Measurements from ENCODE around the gene GALNT8. TPM values are rescaled to one million over a fixed set of nuclear protein-coding genes. Genes with fewer than 3 reads are reported as not detected.

Gene GALNT8
- total and polyA plus RNA-seq, 2 experiments from 2014 or later, result 3.8 to 7.7 TPM

- H3F3A ChIP-seq (replicated peaks; ENCODE audit: low read depth), result no peaks in the 10 kb centered on the region
- no peaks in the 10 kb centered on the region for H3K9me2 ChIP-seq (ENCODE audit: insufficient read depth)
- no peaks in the 10 kb centered on the region for H3K79me2 ChIP-seq (replicated peaks; ENCODE audit: insufficient read depth)
- no peaks in the 10 kb centered on the region; the same call in 2 of the 3 replicates for H3K9me3 Mint-ChIP-seq
- no peaks in the 10 kb centered on the region for H3K4me1 Mint-ChIP-seq
- TF ChIP-seq ZNF462 (CRISPR knock-in tag; IDR thresholded peaks at IDR 0.05), result no peak
- no peak overlapping the region for H3K4me3 Mint-ChIP-seq
- DNase-seq (ENCODE audit: low spot score), result no peak
- no peak overlapping the region for H3K27ac ChIP-seq (ENCODE audit: low read depth)
- no peak overlapping the region for H3K27ac Mint-ChIP-seq
- H3K27me3 ChIP-seq (ENCODE audit: insufficient read depth), result no peaks in the 10 kb centered on the region
- H3K27me3 Mint-ChIP-seq (ENCODE audit: insufficient read depth, low read depth, poor library complexity), result no peaks in the 10 kb centered on the region
- no peak overlapping the region for H3K4me2 ChIP-seq
- ATAC-seq, result no peak
- H3K36me3 Mint-ChIP-seq (ENCODE audit: low read depth), result peaks cover 29% of the 10 kb centered on the region
- peaks cover 13% of the 10 kb centered on the region for H3K36me3 ChIP-seq (ENCODE audit: insufficient read depth)
- H2AFZ ChIP-seq, result no peak overlapping the region
- H3K4me1 ChIP-seq (ENCODE audit: insufficient read depth), result no peaks in the 10 kb centered on the region
- H4K20me1 ChIP-seq (replicated peaks; ENCODE audit: insufficient read depth), result no peaks in the 10 kb centered on the region
- no peak overlapping the region for H3K4me3 ChIP-seq
Measured at GRCh38 chr12:4681732-4682131, 38.5 kb upstream of the GALNT8 start.

GRCh38 chr12:4685317-4685716 is 34.9 kb upstream of the GALNT8 start:
- ATAC-seq, result no peak
- Histone ChIP-seq H2AFZ (no peak overlapping the region), H3K9me2 (ENCODE audit: insufficient read depth) (no peaks in the 10 kb centered on the region), H3K4me2 (no peak overlapping the region), H3K27ac (ENCODE audit: low read depth) (no peak overlapping the region), H3K27me3 (ENCODE audit: insufficient read depth) (no peaks in the 10 kb centered on the region), H3F3A (replicated peaks; ENCODE audit: low read depth) (no peaks in the 10 kb centered on the region), H3K79me2 (replicated peaks; ENCODE audit: insufficient read depth) (no peaks in the 10 kb centered on the region), H4K20me1 (replicated peaks; ENCODE audit: insufficient read depth) (no peaks in the 10 kb centered on the region; the same call in 1 of the 2 replicates), H3K4me3 (no peak overlapping the region), H3K36me3 (ENCODE audit: insufficient read depth) (peaks cover 17% of the 10 kb centered on the region), H3K4me1 (ENCODE audit: insufficient read depth) (no peaks in the 10 kb centered on the region)
- Mint-ChIP-seq H3K27ac (no peak overlapping the region), H3K36me3 (ENCODE audit: low read depth) (peaks cover 58% of the 10 kb centered on the region), H3K4me3 (no peak overlapping the region), H3K4me1 (no peaks in the 10 kb centered on the region), H3K27me3 (ENCODE audit: insufficient read depth, low read depth, poor library complexity) (no peaks in the 10 kb centered on the region), H3K9me3 (no peaks in the 10 kb centered on the region; the same call in 2 of the 3 replicates)
- TF ChIP-seq CTCF (conservative IDR thresholded peaks at IDR 0.05; ENCODE audit: low read depth in 2 of 2) (peak in 1 of 2 experiments; percentile 30; a peak in 2 of 4 replicates), CREB1 (CRISPR knock-in tag; IDR thresholded peaks at IDR 0.05; ENCODE audit: low read depth) (no peak)
- peak; percentile 3 for DNase-seq (ENCODE audit: low spot score)
